Measurements from ENCODE around the gene C1orf232. TPM values are rescaled to one million over a fixed set of nuclear protein-coding genes. Genes with fewer than 3 reads are reported as not detected.

The C1orf232 gene
- total RNA-seq, 1 experiment from 2014 or later: not detected

- TF ChIP-seq, protein P1, sequence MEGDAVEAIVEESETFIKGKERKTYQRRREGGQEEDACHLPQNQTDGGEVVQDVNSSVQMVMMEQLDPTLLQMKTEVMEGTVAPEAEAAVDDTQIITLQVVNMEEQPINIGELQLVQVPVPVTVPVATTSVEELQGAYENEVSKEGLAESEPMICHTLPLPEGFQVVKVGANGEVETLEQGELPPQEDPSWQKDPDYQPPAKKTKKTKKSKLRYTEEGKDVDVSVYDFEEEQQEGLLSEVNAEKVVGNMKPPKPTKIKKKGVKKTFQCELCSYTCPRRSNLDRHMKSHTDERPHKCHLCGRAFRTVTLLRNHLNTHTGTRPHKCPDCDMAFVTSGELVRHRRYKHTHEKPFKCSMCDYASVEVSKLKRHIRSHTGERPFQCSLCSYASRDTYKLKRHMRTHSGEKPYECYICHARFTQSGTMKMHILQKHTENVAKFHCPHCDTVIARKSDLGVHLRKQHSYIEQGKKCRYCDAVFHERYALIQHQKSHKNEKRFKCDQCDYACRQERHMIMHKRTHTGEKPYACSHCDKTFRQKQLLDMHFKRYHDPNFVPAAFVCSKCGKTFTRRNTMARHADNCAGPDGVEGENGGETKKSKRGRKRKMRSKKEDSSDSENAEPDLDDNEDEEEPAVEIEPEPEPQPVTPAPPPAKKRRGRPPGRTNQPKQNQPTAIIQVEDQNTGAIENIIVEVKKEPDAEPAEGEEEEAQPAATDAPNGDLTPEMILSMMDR (IDR thresholded peaks at IDR 0.05; ENCODE audit: insufficient read depth in 1 of 2, low read depth in 1 of 2, low read length in 1 of 2, severe bottlenecking in 1 of 2, unreplicated experiment in 1 of 2): no peak
- Histone ChIP-seq H3K4me3 (ENCODE audit: low read depth, low read length) (no peak overlapping the region), H3K9me3 (no peaks in the 10 kb centered on the region), H3K4me1 (peaks cover 20% of the 10 kb centered on the region), H3K36me3 (ENCODE audit: control insufficient read depth, insufficient read depth, low read length) (no peaks in the 10 kb centered on the region), H3K27me3 (replicated peaks; ENCODE audit: control insufficient read depth, insufficient read depth, low read length) (no peaks in the 10 kb centered on the region)
- POLR2A ChIA-PET: no interaction called here
- peaks cover 8% of the 10 kb centered on the region for H3K4me1 Mint-ChIP-seq (ENCODE audit: low read depth, unreplicated experiment)
- CTCF ChIA-PET: interaction anchor here (1.0 kb wide), 1 partner anchor 10 kb away, joined by 4 read pairs; no protein-coding TSS in a partner anchor
- H3K27ac Mint-ChIP-seq (ENCODE audit: unreplicated experiment): no peak overlapping the region
- no peaks in the 10 kb centered on the region for H3K36me3 Mint-ChIP-seq (ENCODE audit: insufficient read depth, unreplicated experiment)
- intact Hi-C loops (cut with micrococcal nuclease; ENCODE audit: unreplicated experiment): no loop called here
- no peak for DNase-seq
- no peak overlapping the region for H3K4me3 Mint-ChIP-seq (ENCODE audit: unreplicated experiment)
- no peaks in the 10 kb centered on the region for H3K27me3 Mint-ChIP-seq (ENCODE audit: insufficient read depth, unreplicated experiment)
- BruUV-seq (replicated peaks): no TSS peak
- H3K9me3 Mint-ChIP-seq (ENCODE audit: unreplicated experiment): no peaks in the 10 kb centered on the region
Measured at GRCh38 chr1:26154750-26155149, 14.0 kb downstream of the C1orf232 start.

DNA sequence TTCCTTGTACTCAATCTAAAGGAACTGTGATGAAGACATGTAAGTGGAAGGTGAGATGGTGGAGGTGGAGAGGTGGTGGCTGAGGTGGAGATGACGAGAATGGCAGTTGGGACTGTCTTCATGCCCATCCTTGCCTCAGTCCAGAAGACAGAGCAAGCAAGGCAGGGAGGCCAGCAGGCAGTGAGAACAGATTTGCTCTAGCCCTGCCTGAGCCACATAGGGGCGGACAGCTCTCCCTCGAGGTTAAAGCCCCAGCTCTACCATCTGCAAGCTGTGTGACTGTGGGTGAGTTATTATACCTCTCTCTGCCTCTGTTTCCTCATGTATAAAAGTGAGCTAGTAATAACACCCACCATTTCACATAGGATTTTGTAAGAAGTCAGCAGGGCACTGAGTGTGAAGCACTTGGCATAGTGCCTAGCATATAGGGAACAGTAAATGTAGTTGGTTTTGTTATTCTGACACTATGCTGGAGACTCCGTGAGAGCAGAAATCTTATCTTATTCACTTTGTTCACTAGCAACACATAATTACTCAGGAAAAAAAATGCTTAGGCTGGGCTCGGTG lies 14.7 kb downstream of the C1orf232 start:
- Mint-ChIP-seq H3K9me3 (ENCODE audit: unreplicated experiment) (no peaks in the 10 kb centered on the region), H3K36me3 (ENCODE audit: insufficient read depth, unreplicated experiment) (no peaks in the 10 kb centered on the region), H3K27me3 (ENCODE audit: insufficient read depth, unreplicated experiment) (no peaks in the 10 kb centered on the region), H3K4me3 (ENCODE audit: unreplicated experiment) (no peak overlapping the region), H3K27ac (ENCODE audit: unreplicated experiment) (no peak overlapping the region), H3K4me1 (ENCODE audit: low read depth, unreplicated experiment) (peaks cover 8% of the 10 kb centered on the region)
- H3K9me3 ChIP-seq: no peaks in the 10 kb centered on the region
- H3K36me3 ChIP-seq (ENCODE audit: control insufficient read depth, insufficient read depth, low read length): no peaks in the 10 kb centered on the region
- intact Hi-C loops (cut with micrococcal nuclease; ENCODE audit: unreplicated experiment): no loop called here
- no peak for DNase-seq
- no peak overlapping the region for H3K4me3 ChIP-seq (ENCODE audit: low read depth, low read length)
- BruUV-seq (replicated peaks): no TSS peak
- TF ChIP-seq, protein P1 (IDR thresholded peaks at IDR 0.05; ENCODE audit: insufficient read depth in 1 of 2, low read depth in 1 of 2, low read length in 1 of 2, severe bottlenecking in 1 of 2, unreplicated experiment in 1 of 2): no peak
- ChIA-PET POLR2A (no interaction called here), CTCF (interaction anchor here (1.0 kb wide), 1 partner anchor 9 kb away, joined by 4 read pairs; no protein-coding TSS in a partner anchor)
- peaks cover 14% of the 10 kb centered on the region for H3K4me1 ChIP-seq
- H3K27me3 ChIP-seq (replicated peaks; ENCODE audit: control insufficient read depth, insufficient read depth, low read length): no peaks in the 10 kb centered on the region

DNA sequence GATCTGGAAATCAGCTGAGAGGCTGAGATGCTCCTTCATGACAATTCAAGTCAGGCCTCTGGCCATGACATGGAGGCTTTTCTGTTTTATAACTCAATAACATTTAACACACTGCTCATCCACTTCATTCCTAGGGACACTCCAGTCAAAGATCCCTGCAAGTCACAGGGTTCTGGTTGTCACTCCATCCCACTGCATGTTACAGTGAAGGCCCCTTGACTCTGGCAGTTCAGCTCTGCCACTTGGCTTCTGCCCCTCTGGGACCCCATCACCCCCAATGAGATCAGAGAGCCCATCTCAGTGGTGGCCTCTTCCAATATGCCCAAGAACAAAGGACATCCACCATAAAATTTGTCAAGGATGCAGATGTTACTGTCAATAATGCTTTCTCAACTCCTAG lies 19.9 kb downstream of the C1orf232 start:
- TF ChIP-seq, protein P1 (IDR thresholded peaks at IDR 0.05; ENCODE audit: insufficient read depth in 1 of 2, low read depth in 1 of 2, low read length in 1 of 2, severe bottlenecking in 1 of 2, unreplicated experiment in 1 of 2): no peak
- Histone ChIP-seq H3K27me3 (replicated peaks; ENCODE audit: control insufficient read depth, insufficient read depth, low read length) (no peaks in the 10 kb centered on the region), H3K4me3 (ENCODE audit: low read depth, low read length) (no peak overlapping the region), H3K4me1 (no peaks in the 10 kb centered on the region), H3K9me3 (no peaks in the 10 kb centered on the region), H3K36me3 (ENCODE audit: control insufficient read depth, insufficient read depth, low read length) (no peaks in the 10 kb centered on the region)
- BruUV-seq (replicated peaks): no TSS peak
- H3K27me3 Mint-ChIP-seq (ENCODE audit: insufficient read depth, unreplicated experiment): no peaks in the 10 kb centered on the region
- no peaks in the 10 kb centered on the region for H3K36me3 Mint-ChIP-seq (ENCODE audit: insufficient read depth, unreplicated experiment)
- no peaks in the 10 kb centered on the region for H3K9me3 Mint-ChIP-seq (ENCODE audit: unreplicated experiment)
- H3K27ac Mint-ChIP-seq (ENCODE audit: unreplicated experiment): no peak overlapping the region
- ChIA-PET POLR2A (no interaction called here), CTCF (no interaction called here)
- H3K4me1 Mint-ChIP-seq (ENCODE audit: low read depth, unreplicated experiment): no peaks in the 10 kb centered on the region
- intact Hi-C loops (cut with micrococcal nuclease; ENCODE audit: unreplicated experiment): no loop called here
- no peak overlapping the region for H3K4me3 Mint-ChIP-seq (ENCODE audit: unreplicated experiment)
- no peak for DNase-seq
